Measurements from ENCODE around the gene RNF183. TPM values are rescaled to one million over a fixed set of nuclear protein-coding genes. Genes with fewer than 3 reads are reported as not detected.

RNF183 gene
- total RNA-seq, 1 experiment from 2014 or later = not detected

- Histone ChIP-seq H3K27me3 (ENCODE audit: control insufficient read depth, insufficient read depth, low read length) (no peaks in the 10 kb centered on the region), H3K4me1 (ENCODE audit: control insufficient read depth, insufficient read depth, low read length) (no peaks in the 10 kb centered on the region), H3K27ac (ENCODE audit: low read length) (no peak overlapping the region), H3K36me3 (ENCODE audit: control insufficient read depth, insufficient read depth, low read length) (peaks cover 27% of the 10 kb centered on the region), H3K4me3 (ENCODE audit: low read depth in 2 of 2, low read length in 2 of 2) (no peak overlapping the region), H3K9me3 (ENCODE audit: control insufficient read depth, insufficient read depth, low read depth, low read length) (no peaks in the 10 kb centered on the region)
- POLR2A ChIA-PET = no interaction called here
- CTCF ChIA-PET = no interaction called here
- intact Hi-C loops (cut with micrococcal nuclease; ENCODE audit: unreplicated experiment) (no loop called here), in situ Hi-C loops (cut with HindIII; ENCODE audit: low pct_unique_long_range_greater_than_20kb, low sequenced_read_pairs) (no loop called here)
- BruUV-seq (replicated peaks) = no TSS peak
- no peak for TF ChIP-seq SIN3A (IDR thresholded peaks at IDR 0.05; ENCODE audit: borderline replicate concordance, insufficient read depth, low read depth, low read length)
- TF ChIP-seq REST (IDR thresholded peaks at IDR 0.05; ENCODE audit: insufficient read depth in 1 of 2, low read depth in 2 of 2, low read length in 1 of 2) = no peak
- no peak for TF ChIP-seq TCF7L2 (IDR thresholded peaks at IDR 0.05; ENCODE audit: low read depth, low read length)
- ATAC-seq (no peak), DNase-seq (ENCODE audit: low read depth, low spot score) (no peak)
These were observed 14.1 kb downstream of the RNF183 start for GRCh38 chr9:113289091-113289490.

- peaks cover 38% of the 10 kb centered on the region for H3K36me3 ChIP-seq (ENCODE audit: control insufficient read depth, insufficient read depth, low read length)
These were observed 21.8 kb downstream of the RNF183 start for GRCh38 chr9:113281356-113281755.

More at GRCh38 chr9:113281356-113281755, 21.8 kb downstream of the RNF183 start:
- TF ChIP-seq CTCF (IDR thresholded peaks at IDR 0.05) (no peak), POLR2AphosphoS5 (IDR thresholded peaks at IDR 0.05; ENCODE audit: low read depth, low read length) (no peak), TCF7L2 (IDR thresholded peaks at IDR 0.05; ENCODE audit: low read depth, low read length) (no peak), REST (IDR thresholded peaks at IDR 0.05; ENCODE audit: insufficient read depth in 1 of 2, low read depth in 2 of 2, low read length in 1 of 2) (no peak), SIN3A (IDR thresholded peaks at IDR 0.05; ENCODE audit: borderline replicate concordance, insufficient read depth, low read depth, low read length) (no peak)
- Histone ChIP-seq H3K27me3 (ENCODE audit: control insufficient read depth, insufficient read depth, low read length) (no peaks in the 10 kb centered on the region), H3K4me1 (ENCODE audit: control insufficient read depth, insufficient read depth, low read length) (peaks cover 3% of the 10 kb centered on the region), H3K27ac (ENCODE audit: low read length) (no peak overlapping the region), H3K9me3 (ENCODE audit: control insufficient read depth, insufficient read depth, low read depth, low read length) (no peaks in the 10 kb centered on the region), H3K4me3 (ENCODE audit: low read depth in 2 of 2, low read length in 2 of 2) (no peak overlapping the region)
- no peak for ATAC-seq
- ChIA-PET POLR2A (no interaction called here), CTCF (no interaction called here)
- no peak for DNase-seq (ENCODE audit: low read depth, low spot score)
- no TSS peak for BruUV-seq (replicated peaks)
- in situ Hi-C loops (cut with HindIII; ENCODE audit: low pct_unique_long_range_greater_than_20kb, low sequenced_read_pairs) (no loop called here), intact Hi-C loops (cut with micrococcal nuclease; ENCODE audit: unreplicated experiment) (no loop called here)
